ENCODE results near the gene TWIST2.

DNA sequence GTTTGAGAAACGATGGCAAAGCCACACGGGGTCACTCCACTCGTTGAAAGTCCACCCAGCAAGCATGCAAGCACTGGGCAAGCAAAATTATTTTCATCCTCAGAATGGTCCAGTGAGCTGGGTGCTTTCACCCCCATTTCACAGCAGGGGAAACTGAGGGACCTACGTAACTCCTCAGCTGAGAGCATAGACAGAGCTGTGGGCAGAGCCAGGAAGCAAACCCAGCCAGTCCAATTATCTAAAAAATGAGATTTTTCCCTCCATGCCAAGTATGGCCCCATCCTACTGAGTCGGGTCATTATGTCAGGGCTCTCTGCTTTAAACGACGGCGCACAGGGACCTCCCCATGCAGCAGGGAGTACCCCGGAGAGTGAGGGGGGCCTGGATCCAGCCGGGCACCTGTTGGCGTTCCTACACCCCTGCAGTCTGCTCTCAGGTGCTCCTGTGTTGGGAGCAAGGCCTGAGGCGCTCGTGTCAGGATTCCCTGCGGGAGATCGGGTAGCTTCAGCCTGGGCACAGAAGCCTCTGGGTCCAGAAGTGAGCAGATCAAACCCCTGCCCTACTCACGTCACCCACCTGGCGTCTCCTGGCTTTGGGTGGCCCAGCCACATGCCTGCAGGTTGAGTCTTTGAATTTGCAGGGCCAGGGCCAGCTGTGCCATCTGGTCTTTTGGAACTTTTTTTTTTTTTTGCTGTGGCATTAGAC, 17.3 kb downstream of the TWIST2 start:
- TF ChIP-seq, protein P1, sequence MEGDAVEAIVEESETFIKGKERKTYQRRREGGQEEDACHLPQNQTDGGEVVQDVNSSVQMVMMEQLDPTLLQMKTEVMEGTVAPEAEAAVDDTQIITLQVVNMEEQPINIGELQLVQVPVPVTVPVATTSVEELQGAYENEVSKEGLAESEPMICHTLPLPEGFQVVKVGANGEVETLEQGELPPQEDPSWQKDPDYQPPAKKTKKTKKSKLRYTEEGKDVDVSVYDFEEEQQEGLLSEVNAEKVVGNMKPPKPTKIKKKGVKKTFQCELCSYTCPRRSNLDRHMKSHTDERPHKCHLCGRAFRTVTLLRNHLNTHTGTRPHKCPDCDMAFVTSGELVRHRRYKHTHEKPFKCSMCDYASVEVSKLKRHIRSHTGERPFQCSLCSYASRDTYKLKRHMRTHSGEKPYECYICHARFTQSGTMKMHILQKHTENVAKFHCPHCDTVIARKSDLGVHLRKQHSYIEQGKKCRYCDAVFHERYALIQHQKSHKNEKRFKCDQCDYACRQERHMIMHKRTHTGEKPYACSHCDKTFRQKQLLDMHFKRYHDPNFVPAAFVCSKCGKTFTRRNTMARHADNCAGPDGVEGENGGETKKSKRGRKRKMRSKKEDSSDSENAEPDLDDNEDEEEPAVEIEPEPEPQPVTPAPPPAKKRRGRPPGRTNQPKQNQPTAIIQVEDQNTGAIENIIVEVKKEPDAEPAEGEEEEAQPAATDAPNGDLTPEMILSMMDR (IDR thresholded peaks at IDR 0.05; ENCODE audit: poor library complexity, severe bottlenecking), result no peak
- TF ChIP-seq POLR2AphosphoS5 (IDR thresholded peaks at IDR 0.05), result no peak
- TF ChIP-seq EZH2 (IDR thresholded peaks at IDR 0.05; ENCODE audit: borderline replicate concordance, insufficient read depth, low read length, poor library complexity, severe bottlenecking), result no peak
- TF ChIP-seq, protein P2, sequence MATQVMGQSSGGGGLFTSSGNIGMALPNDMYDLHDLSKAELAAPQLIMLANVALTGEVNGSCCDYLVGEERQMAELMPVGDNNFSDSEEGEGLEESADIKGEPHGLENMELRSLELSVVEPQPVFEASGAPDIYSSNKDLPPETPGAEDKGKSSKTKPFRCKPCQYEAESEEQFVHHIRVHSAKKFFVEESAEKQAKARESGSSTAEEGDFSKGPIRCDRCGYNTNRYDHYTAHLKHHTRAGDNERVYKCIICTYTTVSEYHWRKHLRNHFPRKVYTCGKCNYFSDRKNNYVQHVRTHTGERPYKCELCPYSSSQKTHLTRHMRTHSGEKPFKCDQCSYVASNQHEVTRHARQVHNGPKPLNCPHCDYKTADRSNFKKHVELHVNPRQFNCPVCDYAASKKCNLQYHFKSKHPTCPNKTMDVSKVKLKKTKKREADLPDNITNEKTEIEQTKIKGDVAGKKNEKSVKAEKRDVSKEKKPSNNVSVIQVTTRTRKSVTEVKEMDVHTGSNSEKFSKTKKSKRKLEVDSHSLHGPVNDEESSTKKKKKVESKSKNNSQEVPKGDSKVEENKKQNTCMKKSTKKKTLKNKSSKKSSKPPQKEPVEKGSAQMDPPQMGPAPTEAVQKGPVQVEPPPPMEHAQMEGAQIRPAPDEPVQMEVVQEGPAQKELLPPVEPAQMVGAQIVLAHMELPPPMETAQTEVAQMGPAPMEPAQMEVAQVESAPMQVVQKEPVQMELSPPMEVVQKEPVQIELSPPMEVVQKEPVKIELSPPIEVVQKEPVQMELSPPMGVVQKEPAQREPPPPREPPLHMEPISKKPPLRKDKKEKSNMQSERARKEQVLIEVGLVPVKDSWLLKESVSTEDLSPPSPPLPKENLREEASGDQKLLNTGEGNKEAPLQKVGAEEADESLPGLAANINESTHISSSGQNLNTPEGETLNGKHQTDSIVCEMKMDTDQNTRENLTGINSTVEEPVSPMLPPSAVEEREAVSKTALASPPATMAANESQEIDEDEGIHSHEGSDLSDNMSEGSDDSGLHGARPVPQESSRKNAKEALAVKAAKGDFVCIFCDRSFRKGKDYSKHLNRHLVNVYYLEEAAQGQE (IDR thresholded peaks at IDR 0.05; ENCODE audit: borderline replicate concordance), result no peak
- no peak for TF ChIP-seq TAF1 (IDR thresholded peaks at IDR 0.05; ENCODE audit: low read depth)
- TF ChIP-seq MXI1 (conservative IDR thresholded peaks at IDR 0.05; ENCODE audit: poor library complexity, severe bottlenecking), result no peak

All from neural cell (in vitro differentiated cells).